GM12875 (cell line): ENCODE data around the gene C2CD3.

Experiments
- H3K4me3 ChIP-seq: one replicate; pipeline ENCODE4 v1.5.1; 2011; ENCODE audit warnings: low read depth, low read length, control low read depth
- TF ChIP-seq, protein P1 (sequence below): IDR thresholded peaks from 2 replicates; pipeline ENCODE4 v1.5.1; 2011; ENCODE audit warnings: low read depth, mild to moderate bottlenecking, control low read depth, inconsistent platforms, low read length, moderate library complexity, borderline replicate concordance; ENCODE audit not compliant: insufficient read depth

C2CD3 gene

DNA sequence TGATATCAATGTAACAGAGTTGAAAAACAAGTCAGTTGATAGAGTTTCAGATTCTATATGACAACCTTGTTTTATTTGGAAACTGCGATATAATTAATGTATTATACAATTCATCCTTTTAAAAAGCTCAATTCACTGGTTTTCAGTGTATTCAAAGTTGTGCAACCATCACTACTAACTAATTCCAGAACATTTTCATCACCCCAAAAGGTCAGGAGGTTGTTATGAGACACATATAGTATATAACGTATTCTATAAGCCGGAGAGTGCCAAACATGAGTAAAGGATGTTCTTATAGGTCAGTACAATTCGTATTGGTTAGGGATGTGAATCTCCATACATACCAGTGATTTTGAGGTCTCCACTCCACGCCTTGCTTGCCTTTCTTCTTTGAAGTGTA, 121.8 kb downstream of the C2CD3 start:
- no peak overlapping the region for H3K4me3 ChIP-seq

DNA sequence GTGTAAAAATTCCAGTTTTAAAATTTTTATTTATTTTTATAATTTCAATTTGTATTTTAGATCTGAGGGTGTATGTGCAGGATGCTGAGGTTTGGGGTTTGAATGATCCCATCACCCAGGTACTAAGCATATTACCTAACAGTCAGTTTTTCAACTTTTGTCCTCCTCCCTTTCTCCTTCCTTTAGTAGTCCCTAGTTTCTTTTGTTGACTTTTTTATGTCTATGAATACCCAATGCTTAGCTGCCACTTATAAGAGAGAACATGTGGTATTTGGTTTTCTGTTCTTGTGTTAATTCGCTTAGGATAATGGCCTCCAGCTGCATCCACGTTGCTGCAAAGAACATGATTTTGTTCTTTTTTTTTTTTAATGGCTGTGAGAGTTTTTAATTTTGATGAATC, 126.3 kb downstream of the C2CD3 start:
- TF ChIP-seq, protein P1, sequence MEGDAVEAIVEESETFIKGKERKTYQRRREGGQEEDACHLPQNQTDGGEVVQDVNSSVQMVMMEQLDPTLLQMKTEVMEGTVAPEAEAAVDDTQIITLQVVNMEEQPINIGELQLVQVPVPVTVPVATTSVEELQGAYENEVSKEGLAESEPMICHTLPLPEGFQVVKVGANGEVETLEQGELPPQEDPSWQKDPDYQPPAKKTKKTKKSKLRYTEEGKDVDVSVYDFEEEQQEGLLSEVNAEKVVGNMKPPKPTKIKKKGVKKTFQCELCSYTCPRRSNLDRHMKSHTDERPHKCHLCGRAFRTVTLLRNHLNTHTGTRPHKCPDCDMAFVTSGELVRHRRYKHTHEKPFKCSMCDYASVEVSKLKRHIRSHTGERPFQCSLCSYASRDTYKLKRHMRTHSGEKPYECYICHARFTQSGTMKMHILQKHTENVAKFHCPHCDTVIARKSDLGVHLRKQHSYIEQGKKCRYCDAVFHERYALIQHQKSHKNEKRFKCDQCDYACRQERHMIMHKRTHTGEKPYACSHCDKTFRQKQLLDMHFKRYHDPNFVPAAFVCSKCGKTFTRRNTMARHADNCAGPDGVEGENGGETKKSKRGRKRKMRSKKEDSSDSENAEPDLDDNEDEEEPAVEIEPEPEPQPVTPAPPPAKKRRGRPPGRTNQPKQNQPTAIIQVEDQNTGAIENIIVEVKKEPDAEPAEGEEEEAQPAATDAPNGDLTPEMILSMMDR, result no peak
- H3K4me3 ChIP-seq, result no peak overlapping the region

More for the DNA sequence above, 121.8 kb downstream of the C2CD3 start:
- TF ChIP-seq, protein P1, result no peak

DNA sequence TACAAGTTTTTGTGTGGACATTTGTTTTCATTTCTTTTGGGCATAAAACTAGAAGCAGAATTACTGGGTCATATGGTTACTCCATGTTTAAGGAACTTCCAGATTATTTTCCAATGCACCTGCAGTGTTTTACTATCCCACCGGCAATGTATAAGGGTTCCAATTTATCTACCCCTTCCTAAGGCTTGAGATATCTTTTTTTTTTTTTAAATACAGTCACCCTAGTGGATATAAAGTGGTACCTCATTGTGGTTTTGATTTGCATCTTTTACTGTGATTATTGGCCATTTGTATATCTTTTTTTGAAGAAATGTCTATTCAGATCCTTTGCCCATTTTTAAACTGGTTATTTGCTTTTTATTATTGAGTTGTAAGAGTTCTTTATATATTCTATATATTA, 127.4 kb downstream of the C2CD3 start:
- TF ChIP-seq, protein P1, result no peak

DNA sequence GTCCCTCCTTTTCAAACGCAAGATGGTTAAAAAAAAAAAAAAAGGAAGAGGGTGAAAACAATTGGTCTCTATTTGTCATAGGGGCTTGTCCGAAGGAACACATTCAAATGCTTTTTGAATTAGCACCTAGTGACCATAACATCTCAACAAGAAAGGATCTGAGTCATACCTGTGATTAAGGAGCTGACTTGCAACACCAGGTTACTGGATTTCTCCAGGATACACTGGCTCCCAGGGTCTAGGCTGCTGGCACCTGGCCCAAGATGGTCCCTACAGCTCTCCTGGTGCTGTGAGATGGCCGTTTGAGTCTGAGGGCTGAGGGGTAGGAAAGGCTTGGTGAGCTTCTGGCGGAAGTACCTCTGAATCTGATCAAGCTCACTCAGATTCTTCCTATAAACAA, 133.5 kb downstream of the C2CD3 start:
- TF ChIP-seq, protein P1, result no peak
- H3K4me3 ChIP-seq, result no peak overlapping the region

More for the DNA sequence above, 127.4 kb downstream of the C2CD3 start:
- no peak overlapping the region for H3K4me3 ChIP-seq

DNA sequence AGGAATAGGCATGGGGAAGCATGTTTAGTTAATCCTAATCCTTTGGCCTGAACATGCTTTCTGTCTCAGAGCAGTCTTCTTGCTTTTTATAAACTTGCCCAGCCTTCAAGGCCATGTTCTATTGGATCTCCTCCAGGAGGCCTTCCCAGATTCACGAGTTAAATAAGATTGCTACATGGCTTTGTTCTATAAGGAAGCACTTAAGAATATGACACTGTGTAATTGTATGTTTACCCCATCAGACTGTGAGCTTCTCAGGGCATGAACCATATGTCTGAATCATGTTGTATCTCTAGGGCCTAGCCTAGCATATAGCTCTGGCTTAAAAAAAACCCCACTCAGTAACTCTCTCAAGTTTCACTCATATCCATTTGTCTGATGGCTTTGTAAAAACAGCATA, 135.5 kb downstream of the C2CD3 start:
- H3K4me3 ChIP-seq, result no peak overlapping the region
- TF ChIP-seq, protein P1, result no peak

DNA sequence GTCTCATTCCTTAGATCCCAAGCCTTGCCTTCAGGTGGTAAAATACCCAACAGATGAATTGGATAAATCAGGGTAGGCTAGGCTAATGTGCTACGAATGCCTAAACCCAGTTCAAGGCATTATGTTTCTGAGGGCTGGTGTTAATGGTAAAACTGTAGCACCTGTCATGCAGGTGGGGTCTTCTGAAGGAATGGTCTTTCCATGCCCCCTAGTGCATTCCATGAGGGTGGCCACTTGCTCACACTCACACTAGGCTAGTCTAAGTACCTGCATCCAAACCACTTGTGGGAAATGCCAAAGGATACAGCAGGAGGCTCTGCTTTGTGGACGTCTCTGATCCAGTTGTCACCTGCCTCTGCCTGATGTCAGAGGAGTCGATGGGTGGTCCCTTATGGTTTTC, 137.8 kb downstream of the C2CD3 start:
- TF ChIP-seq, protein P1, result 0 out of 2 replicates have a peak, but pooled peaks have one; percentile 14
- H3K4me3 ChIP-seq, result no peak overlapping the region

DNA sequence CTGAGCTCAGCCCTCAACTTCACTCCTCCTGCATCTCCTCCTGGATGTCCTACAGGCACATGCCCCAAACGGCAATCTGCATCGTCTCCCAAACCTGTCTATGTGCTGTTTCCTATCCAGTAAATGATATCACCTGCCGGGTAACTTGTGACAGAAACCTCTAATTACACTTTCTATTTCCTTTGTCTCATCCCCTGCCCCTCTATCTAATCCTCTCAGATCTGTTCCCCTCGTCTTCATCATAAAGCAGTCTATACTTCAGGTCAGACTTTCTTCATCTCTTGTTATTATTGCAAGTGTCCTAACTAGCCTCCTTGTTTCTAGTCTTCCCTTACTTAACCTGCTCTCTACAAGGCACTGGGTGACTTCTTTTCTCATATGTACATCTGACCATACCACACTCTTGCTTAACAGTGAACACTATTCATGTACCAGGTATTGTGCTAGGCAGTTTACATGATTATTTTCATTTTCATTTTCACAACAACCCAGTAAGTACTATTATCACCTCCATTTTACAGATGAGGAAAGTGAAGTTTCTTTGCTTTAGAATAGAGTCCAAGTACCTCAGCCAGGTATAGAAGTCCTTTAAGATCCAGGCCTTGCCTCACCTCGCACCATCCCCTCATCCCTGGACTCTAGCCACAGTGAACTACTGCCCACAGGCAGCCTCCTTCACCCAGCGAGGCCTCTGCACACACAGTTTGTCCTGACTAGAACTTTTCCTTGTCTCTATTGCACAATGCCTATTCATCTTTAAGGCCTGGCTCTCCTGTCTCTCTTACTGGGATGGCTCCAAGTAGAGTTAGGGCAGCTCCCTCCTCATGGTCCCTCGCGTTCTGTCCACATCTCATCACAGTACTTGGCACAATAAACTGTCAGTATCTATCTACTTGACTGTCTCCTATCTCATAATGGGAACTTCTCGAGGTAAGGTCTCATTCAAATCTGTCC, 139.8 kb downstream of the C2CD3 start:
- H3K4me3 ChIP-seq, result no peak overlapping the region
- TF ChIP-seq, protein P1, result no peak
